Stomach (tissue), 9 donors: ENCODE data around the gene RABGAP1L. TPM values are rescaled to one million over a fixed set of nuclear protein-coding genes. Genes with fewer than 3 reads are reported as not detected.
A peak's percentile ranks its signal among the peaks of the same experiment; 100 is the strongest.

Experiments
- DNase-seq, 2 donors: peaks; one replicate each; pipeline versions ENCODE4 v3.0.0 to v3.0.0-alpha.2; 2013 to 2019
- H3K27ac ChIP-seq, 5 donors: fragments of 200-600 bp in 4 of 5; sonication (generic) in 4 of 5; one replicate each; pipeline ENCODE4 v1.5.1; 2013 to 2019; ENCODE audit warnings: mild to moderate bottlenecking in 1 of 5, moderate library complexity in 1 of 5
- H3K27me3 ChIP-seq, 3 donors: fragments of 200-600 bp; sonication (generic); one replicate each; pipeline ENCODE4 v1.5.1; 2017 to 2019; ENCODE audit warnings: mixed run types in 1 of 3
- H3K36me3 ChIP-seq, 4 donors: fragments of 200-600 bp; sonication (generic); 1 replicate in 3 of 4; 2 replicates in 1 of 4; pipeline ENCODE4 v1.5.1; 2016 to 2019
- H3K4me1 ChIP-seq, 4 donors: fragments of 200-600 bp; sonication (generic); one replicate each; pipeline ENCODE4 v1.5.1; 2016 to 2019
- H3K4me3 ChIP-seq, 4 donors: fragments of 200-600 bp; sonication (generic) in 3 of 4; one replicate each; pipeline ENCODE4 v1.5.1; 2016 to 2019; ENCODE audit warnings: mild to moderate bottlenecking in 1 of 4
- H3K9me3 ChIP-seq, 4 donors: fragments of 200-600 bp; sonication (generic); one replicate each; pipeline ENCODE4 v1.5.1; 2016 to 2019
- EP300 ChIP-seq: sonication (generic); formaldehyde crosslinking; IDR thresholded peaks from one replicate; pipeline ENCODE4 v1.6.1; 2017; ENCODE audit warnings: antibody characterized with exemption
- POLR2A ChIP-seq, 4 donors: fragments of 450-650 bp; IDR thresholded peaks; one replicate each; pipeline ENCODE4 v1.6.1; 2016; ENCODE audit warnings: antibody characterized with exemption in 4 of 4, control low read depth in 2 of 4, mild to moderate bottlenecking in 1 of 4, moderate library complexity in 1 of 4
- POLR2AphosphoS5 ChIP-seq, 3 donors: sonication (generic); formaldehyde crosslinking; IDR thresholded peaks; one replicate each; pipeline ENCODE4 v1.6.1; 2016; ENCODE audit warnings: antibody characterized with exemption in 3 of 3
- WGBS, 5 donors: extraction: QIAGEN DNeasy Blood & Tissue Kit in 3 of 5; methylation state at CpG; one replicate each; pipeline versions ENCODE4 v1.1.5 to v1.1.7; 2013 to 2018; 5-methylcytosine and 5-hydroxymethylcytosine counted together
- intact Hi-C: fragments of 100-400 bp; cut with DNase I; formaldehyde crosslinking; loops from one replicate; pipeline ENCODE4 v1.15.1; 2023; ENCODE audit warnings: low total_unique reads
- polyA plus RNA-seq, 3 donors: library from polyadenylated mRNA; stranded (reverse); fragments of 200-250 nt; gene quantifications; one replicate each; pipeline ENCODE4 v1.2.3, GENCODE V29; 2013
- total RNA-seq, 5 donors: library from RNA; depleted of rRNA; stranded (reverse); fragments of >200 nt; gene quantifications; one replicate each; pipeline versions ENCODE4 v1.1.0 to v1.2.3, GENCODE V29; 2014 to 2016
- TF ChIP-seq, protein P1 (sequence below), 7 experiments: fragments of 450-650 bp in 4 of 7; fragments of 200-600 bp in 3 of 7; sonication (generic) in 3 of 7; IDR thresholded peaks; one replicate each; pipeline ENCODE4 v1.5.1; 2016 to 2019; ENCODE audit warnings: antibody characterized with exemption in 7 of 7, control low read depth in 2 of 7, mild to moderate bottlenecking in 1 of 7
- donor health status: healthy with polysubstance abuse.
- donor health status: Bipolar disorder and iron deficiency.
- donor health status: healthy.

Gene RABGAP1L
- total and polyA plus RNA-seq, 8 donors = 14.2 to 238 (median 57.9) TPM

DNA sequence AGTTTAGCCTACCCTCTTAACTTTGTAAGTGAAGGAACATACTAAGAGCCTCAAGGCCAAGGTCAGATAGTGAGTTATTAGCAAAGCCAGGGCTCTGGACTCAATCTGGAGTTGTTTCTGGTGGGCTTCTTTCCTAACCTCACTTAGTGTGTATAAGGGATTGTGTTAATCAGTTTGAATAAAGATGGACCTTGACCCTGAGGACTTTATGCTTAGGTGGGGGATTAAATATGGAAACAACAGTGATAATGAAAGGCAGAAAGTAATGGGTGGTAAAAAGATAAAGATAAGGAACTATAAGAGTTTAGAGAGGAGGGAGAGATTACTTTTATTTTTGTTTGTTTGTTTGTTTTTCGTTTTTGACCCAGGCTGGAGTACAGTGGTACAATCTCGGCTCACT lies 5.5 kb downstream of the RABGAP1L start:
- WGBS, 5 donors = 77 to 83% (median 82%) methylated on average over 2 of the region's 2 CpGs
- H3K36me3 ChIP-seq = no peaks in the 10 kb centered on the region
- DNase-seq = no peak
- TF ChIP-seq POLR2A (IDR thresholded peaks at IDR 0.05) = no peak
- no peak for TF ChIP-seq POLR2AphosphoS5 (IDR thresholded peaks at IDR 0.05)
- TF ChIP-seq EP300 = no peak
- TF ChIP-seq, protein P1, sequence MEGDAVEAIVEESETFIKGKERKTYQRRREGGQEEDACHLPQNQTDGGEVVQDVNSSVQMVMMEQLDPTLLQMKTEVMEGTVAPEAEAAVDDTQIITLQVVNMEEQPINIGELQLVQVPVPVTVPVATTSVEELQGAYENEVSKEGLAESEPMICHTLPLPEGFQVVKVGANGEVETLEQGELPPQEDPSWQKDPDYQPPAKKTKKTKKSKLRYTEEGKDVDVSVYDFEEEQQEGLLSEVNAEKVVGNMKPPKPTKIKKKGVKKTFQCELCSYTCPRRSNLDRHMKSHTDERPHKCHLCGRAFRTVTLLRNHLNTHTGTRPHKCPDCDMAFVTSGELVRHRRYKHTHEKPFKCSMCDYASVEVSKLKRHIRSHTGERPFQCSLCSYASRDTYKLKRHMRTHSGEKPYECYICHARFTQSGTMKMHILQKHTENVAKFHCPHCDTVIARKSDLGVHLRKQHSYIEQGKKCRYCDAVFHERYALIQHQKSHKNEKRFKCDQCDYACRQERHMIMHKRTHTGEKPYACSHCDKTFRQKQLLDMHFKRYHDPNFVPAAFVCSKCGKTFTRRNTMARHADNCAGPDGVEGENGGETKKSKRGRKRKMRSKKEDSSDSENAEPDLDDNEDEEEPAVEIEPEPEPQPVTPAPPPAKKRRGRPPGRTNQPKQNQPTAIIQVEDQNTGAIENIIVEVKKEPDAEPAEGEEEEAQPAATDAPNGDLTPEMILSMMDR (IDR thresholded peaks at IDR 0.05) = no peak
- H3K4me1 ChIP-seq = peaks cover 4 to 52% (median 25%) of the 10 kb centered on the region in 4 donors
- no peak overlapping the region for H3K4me3 ChIP-seq
- H3K27ac ChIP-seq = no peak overlapping the region
- H3K9me3 ChIP-seq = no peaks in the 10 kb centered on the region
- intact Hi-C loops = no loop called here
- H3K27me3 ChIP-seq = no peaks in the 10 kb centered on the region

DNA sequence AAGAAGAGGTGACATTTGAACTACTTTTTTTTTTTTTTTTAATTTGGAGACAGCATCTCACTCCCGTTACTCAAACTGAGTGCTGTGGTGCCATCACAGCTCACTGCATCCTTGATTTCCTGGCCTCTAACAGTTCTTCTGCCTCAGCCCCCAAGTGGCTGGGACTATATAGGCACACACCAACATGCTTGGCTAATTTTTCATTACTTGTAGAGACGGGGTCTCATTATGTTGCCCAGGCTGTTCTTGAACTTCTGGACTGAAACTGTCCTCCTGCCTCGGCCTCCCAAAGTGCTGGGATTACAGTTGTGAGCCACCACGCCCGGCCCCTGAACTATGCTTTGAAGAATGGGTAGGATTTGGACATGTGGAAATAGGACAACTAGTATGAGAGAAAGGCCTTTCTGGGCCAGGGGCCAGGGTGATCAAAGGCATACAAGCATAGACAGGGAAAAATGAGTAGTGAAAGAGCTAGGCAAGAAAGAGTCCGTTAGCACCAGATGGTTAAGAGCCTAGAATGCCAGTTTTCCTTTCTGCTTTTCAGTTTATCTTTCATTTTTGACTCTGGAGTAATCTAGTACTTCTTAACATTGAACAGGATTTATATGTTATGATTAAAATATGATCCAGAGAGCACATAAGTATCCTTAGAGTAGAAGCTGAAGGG lies 6.3 kb downstream of the RABGAP1L start:
- TF ChIP-seq POLR2A (IDR thresholded peaks at IDR 0.05) (no peak), POLR2AphosphoS5 (IDR thresholded peaks at IDR 0.05) (no peak), EP300 (no peak)
- TF ChIP-seq, protein P1 (IDR thresholded peaks at IDR 0.05) = no peak
- peak in 1 of 2 donors; percentile 14 for DNase-seq

GRCh38 chr1:174166530-174167264 lies 7.4 kb downstream of the RABGAP1L start:
- no peak for DNase-seq
- Histone ChIP-seq H3K4me1 (peaks cover 0 to 39% (median 15%) of the 10 kb centered on the region in 4 donors), H3K27me3 (no peaks in the 10 kb centered on the region), H3K27ac (peak overlapping the region in 2 of 5 donors; percentile 36 to 54), H3K9me3 (no peaks in the 10 kb centered on the region), H3K36me3 (no peaks in the 10 kb centered on the region), H3K4me3 (no peak overlapping the region)
- intact Hi-C loops = no loop called here
- 65 to 75% (median 67%) methylated on average over 5 of the region's 5 CpGs for whole genome bisulfite sequencing, 5 donors
- TF ChIP-seq POLR2A (IDR thresholded peaks at IDR 0.05) (no peak), EP300 (no peak), POLR2AphosphoS5 (IDR thresholded peaks at IDR 0.05) (no peak)
- TF ChIP-seq, protein P1 (IDR thresholded peaks at IDR 0.05) = no peak

More for the DNA sequence above, 6.3 kb downstream of the RABGAP1L start:
- Histone ChIP-seq H3K27ac (peak overlapping the region in 2 of 5 donors; percentile 36 to 54), H3K4me3 (no peak overlapping the region), H3K27me3 (no peaks in the 10 kb centered on the region), H3K36me3 (no peaks in the 10 kb centered on the region), H3K9me3 (no peaks in the 10 kb centered on the region), H3K4me1 (peaks cover 0 to 50% (median 19%) of the 10 kb centered on the region in 4 donors)
- WGBS, 5 donors = 63 to 93% (median 86%) methylated on average over 6 of the region's 6 CpGs
- intact Hi-C loops = no loop called here

DNA sequence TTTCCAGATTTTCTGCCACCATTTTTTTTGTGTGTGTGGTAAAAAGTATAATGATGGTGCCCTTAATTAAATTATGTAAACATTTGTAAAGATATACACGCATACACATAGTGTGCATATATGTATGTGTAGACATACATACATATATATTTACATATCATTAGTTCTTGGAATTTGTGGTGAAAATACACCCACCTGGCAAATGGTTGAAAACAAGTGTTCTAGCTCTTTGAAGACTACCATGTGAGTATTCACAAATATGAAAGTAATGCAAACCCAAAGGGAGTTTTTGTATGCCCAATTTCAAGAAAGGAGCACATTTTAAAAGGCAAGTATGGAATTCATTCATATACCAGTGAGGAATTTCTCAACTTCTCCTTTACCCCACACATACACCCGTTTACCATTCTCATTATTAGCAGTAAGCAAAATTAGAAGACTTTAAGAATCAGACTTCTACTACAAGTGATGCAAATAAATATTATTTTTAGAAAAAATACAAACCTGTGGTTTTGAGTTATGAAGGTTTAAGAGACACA lies 8.0 kb downstream of the RABGAP1L start:
- Histone ChIP-seq H3K36me3 (no peaks in the 10 kb centered on the region), H3K27me3 (no peaks in the 10 kb centered on the region), H3K27ac (no peak overlapping the region), H3K4me1 (peaks cover 0 to 35% (median 16%) of the 10 kb centered on the region in 4 donors), H3K4me3 (no peak overlapping the region), H3K9me3 (no peaks in the 10 kb centered on the region)
- DNase-seq = no peak
- 86 to 90% (median 88%) methylated on average over 2 of the region's 2 CpGs for WGBS, 5 donors
- intact Hi-C loops = no loop called here
- TF ChIP-seq, protein P1 (IDR thresholded peaks at IDR 0.05) = no peak
- TF ChIP-seq POLR2A (IDR thresholded peaks at IDR 0.05) (no peak), EP300 (no peak), POLR2AphosphoS5 (IDR thresholded peaks at IDR 0.05) (no peak)
